Measurements from ENCODE around the gene SPATC1L.
"Not testable (repeated sequence)": the region's sequence is repeated elsewhere in the genome, so short reads cannot be mapped to it uniquely, and the experiment has no call there.

Gene SPATC1L

DNA sequence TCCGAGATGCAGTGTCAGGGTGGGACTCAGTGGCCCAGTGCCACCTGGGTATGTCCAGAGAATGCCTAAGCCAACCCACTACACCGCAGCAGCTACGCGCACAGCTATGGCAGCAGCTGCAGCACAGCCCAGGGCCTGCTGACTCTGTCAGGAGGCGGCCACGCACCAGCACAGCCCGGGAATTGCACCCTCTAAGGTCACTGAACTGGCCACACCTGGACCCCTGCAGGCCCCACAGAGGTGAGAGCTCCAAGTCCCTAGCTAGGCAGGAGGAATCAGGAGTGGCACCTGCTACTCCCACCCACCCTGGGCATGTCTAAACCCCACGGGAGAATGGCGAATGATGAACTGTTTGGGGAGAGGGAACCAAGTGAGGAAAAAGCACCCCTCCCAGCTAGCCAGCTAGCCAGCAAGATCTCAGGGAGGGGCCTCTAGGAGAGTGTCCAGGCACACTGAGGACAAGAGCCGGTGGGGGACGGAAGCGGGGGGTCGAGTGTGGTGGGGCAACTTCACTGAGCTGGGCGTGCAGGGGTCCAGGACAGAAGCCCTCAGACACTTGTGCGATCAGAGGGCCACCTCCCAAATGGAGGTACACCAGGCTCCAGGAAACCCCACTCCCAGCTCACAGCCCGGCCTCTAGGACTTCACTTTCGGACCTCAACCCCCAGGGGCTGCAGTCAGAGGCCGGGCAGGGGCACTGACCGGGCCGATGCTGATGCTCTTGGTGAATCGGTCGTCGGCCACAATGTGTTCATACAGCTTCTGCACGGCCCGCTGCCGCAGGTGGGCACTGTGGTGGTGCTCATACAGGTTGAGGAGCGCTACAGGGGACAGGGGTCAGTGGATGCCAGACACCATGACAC lies 30.4 kb upstream of the SPATC1L start:
- DNase-seq = no peak

DNA sequence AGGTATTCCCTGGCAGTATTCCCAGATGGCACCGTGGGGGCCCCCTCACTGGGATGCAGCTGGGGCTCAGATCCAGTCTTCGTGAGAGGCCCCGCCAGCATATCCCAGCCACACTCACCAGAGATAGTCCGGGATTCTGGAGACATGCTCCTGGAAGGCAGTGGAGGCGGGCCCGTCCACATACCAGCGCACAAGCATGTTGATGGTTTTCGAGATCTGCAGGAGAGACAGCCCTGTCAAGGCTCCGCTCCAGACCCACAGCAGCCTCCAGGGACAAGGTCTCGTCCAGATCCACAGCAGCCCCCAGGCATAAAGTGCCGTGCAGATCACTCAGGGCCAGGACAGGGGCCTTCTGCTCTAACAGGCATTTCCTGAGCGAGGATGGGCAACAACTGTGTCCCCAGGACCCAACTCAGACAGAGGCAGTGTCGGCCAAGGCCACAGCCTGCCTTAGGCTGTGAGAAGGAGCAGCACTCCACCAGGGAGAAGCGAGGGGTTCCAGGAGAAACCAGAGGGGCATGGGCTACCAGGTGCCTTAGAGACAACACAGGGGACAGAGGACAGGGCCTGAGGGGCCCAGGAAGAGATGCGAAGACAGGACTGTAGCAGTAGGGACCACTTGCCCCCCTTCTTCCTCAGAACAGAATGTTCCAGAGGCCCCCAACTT lies 29.5 kb upstream of the SPATC1L start:
- DNase-seq = no peak

DNA sequence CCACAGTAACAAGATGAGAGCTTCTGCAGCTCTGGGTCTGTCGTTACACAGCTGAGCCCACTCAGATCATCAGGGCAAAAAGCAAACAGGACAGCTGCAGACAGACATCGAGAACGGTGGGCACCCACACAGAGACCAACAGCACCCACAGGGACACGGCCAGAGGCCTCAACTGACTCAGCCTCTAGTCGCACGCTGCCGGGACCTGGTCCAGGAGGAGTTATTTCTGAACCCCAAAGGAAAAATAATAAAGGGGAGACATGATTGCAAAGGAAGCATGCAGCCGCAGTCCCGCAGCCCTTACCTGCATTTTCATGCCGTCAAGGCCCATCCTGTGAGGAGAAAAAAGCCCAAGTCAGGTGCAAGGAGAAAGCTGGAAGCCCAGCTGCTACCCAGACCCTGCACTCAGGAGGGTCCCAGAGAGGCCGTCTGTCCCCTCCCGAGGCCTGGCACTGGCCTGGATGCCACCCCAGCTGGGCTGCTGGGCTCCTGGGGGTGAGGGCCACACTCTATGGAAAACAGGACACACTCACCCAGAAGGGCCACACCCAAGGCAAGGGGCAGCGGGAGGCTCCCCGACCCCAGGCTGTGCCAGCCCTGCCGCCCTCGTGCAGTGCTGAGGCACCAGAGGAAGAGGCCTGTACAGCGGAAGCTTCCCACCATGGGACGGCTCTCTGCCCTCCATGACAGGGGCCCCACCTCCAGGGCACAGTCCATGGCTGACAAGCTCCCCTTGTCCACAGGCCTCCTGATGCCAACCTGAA lies 28.6 kb upstream of the SPATC1L start:
- DNase-seq = no peak

DNA sequence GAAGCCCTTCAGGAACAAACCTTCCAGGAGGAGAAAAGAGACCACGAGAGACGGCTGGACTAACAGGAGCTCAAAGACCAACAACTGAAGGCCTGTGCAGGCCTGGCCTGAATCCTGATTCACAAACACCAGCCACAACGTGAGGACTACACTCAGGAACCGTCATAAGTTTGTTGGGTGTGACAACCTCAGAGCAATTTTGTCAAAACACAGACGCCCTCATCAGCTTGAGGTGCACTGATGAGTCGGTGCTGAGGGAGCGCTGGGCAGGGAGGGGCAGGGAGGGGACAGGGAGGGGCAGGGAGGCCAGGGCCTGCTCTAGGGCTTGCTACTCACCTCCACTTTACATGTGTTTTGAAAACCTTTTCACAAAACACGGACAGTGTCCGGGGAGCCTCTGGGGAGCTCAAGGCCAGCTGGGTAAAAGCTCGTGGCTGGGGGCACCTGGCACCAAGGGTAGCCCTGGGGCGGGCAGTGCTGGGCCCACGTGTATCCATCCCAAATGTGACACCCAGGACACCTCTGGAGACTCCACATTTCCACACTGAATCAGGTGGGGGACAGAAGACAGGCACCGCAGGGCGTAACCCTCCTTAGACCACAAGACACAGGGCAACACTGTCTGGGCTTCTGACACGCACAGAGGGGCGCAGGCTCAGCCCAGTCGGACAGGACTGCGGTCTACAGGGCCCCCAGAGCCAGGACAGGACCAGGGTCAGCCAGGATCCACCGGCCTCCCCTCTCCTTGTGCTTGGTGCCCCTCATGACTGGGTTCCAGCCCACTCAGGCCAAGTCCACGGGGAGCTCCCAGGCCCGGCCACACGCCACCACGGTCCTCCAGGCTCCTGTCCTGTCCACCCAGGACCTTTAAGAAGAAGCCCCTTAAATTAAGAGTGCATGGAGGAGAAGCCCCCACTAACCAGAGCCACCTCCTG lies 27.8 kb upstream of the SPATC1L start:
- DNase-seq = no peak

DNA sequence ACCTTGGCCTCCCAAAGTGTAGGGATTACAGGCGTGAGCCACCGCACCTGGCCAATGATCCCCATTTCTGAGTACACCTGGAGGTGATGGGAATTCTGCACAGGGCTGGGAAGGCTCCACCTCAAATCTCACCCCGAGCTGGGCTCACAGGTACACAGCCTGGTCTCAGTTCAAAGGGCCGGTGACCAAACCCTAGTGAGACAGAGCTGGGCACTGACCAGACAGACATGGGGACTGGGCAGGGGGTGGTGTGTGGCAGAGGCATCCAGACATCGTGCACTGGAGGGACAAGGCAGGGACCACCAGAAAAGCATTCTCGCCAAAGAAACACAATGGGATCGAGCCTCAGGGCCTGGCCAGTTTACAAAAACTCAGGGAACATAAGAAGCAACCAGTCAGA lies 27.1 kb upstream of the SPATC1L start:
- DNase-seq = no peak

DNA sequence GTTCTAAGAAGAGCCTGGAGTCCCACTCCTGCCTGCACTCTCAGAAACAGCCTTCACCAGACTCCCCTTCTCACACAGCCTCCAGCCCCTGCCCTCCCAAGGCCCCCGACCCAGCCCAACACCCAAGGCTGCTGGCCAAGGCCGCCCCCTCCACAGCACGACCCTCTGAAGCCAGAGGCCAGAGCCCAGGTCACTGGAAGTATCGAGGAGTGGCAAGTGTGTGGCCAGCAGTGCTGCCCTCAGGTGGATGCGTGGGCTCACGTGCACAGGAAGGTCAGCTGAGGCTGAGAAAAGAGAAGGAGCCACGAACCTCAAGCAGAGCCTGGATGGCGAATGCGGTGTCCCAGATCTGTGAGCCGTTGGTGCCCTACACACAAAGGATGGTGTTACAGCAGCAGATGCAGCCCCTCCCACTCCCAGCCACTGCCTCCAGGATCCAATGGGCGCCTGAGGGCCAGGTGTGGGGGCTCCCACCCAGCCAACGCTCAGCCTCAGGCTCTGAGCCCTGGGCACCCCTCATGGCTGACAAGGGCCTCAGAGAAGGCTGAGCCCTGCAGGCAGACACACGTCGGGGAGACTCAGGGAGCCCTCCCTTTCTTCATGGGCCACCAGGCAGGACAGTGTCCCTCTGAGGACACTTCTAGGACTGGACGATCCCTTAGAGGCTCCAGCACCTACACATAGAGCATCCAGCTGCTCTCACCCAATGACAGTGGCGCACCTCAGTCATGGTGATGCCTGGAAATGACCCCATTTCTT lies 26.3 kb upstream of the SPATC1L start:
- no peak for DNase-seq

DNA sequence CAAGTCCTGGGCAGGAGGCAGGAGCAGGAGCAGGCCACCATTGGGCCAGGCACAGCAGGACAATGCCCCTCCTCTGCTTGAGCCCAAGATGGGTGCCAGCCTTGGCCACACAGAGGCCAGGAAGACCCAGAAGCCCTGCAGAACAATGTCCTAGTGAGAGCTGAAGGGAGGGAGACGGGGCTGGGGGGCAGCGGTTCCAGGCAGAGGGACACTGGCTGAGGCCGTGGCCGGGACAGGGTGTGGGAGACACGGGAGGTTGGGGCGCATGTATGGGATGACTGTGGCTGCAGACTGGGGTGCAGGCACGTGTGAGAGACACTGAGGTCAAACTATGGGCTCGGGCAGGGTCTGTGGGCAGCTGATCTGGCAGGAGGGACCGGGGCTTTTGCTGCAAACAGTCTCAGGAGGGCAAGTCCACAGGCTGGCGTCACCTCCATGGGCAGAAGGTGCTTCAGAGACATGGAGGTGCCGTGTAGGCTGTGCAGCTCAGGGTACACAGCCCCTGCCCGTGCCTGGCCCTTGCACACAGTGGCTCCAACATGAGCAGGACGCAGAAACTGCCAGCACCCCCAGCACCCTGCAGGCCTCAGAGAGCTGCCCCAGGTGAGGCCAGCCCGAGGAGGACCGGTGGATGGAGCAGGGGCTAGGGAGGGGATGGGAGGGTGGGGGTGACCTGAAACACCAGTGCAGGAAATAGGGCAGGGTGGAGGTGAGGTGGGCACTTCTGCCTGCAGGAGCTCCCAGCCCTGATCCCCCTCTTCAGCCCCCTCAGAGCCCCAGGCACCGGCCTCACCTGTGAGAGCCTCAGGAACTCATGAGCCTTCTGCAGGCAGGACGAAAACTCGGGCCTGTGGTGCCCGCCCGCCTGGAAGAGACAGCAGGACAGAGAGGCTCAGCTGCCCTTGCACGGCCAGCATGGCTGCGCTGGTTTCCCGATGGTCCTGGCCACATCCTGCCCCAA lies 24.8 kb upstream of the SPATC1L start:
- DNase-seq = no peak

DNA sequence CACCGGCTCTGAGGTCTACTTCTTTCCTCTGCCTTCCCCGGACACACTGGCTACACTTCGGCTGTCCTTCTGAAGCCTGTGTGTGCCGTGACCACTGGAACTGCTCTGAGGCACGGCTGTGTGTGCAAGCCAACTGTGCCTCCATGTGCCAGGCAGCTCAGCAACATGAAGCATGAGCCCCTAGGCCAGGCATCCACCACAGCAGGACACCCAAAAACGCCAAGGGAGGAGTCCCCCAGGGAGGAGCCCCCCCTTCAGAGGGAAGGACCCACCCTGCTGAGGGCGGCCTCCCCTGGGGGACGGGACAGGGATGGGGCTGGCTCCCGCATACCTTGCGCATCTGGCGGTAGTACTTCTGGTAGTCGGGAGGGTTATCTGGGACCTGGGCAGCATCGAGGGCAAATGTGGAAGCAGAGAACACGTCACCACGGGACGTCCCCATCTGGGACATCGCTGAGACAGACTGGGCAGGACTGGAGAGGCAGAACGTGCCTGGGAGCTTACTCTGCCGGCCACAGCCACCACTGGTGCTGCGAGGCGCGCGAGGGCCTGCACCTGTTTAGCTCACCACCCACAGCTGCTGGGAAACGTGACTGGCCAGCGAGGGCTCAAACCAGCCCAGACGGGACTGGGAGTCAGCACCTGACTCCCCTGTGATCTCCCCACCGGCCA lies 23.8 kb upstream of the SPATC1L start:
- DNase-seq = no peak

DNA sequence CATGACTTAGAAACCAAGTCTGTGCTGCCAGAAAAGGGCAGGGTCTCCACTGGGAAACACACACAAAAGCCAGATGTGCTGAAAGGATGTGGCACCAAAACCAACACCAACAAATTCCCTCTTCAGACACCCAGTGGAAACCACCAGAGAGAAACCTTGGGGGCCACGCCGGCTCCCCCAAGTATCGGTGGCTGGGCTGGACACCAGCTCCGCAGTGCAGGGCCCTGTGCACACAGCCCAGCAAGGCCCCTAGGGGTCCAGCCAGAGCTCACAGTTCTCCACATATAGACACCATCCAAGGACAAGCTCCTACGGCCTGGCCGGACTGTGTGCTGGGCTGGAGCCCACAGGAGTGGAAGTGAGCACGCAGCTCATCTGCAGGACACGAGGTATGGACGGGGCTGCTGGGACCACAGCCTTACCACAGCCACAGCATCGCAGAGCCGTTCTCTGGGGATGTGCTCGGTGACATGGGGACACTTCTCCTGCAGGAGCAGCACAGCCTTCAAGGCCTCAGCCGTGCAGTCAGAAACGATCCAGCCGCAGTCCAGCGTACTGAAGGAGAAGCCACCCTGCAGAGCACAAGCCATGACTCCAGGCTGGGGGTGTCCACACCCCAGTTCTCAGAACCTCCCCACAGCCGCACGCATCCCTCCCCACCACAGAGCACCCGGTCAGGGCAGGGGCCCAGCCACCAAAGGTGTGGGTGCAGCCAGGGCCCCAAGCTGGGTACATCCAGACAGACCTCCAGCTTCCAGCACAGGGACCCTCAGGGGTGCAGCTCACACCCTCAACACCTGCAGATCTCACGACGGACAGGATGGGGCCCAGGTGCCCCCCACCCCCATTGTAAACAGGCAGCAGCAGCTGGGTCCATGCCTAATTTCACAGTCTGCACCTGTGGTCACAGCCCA lies 23.0 kb upstream of the SPATC1L start:
- no peak for DNase-seq

DNA sequence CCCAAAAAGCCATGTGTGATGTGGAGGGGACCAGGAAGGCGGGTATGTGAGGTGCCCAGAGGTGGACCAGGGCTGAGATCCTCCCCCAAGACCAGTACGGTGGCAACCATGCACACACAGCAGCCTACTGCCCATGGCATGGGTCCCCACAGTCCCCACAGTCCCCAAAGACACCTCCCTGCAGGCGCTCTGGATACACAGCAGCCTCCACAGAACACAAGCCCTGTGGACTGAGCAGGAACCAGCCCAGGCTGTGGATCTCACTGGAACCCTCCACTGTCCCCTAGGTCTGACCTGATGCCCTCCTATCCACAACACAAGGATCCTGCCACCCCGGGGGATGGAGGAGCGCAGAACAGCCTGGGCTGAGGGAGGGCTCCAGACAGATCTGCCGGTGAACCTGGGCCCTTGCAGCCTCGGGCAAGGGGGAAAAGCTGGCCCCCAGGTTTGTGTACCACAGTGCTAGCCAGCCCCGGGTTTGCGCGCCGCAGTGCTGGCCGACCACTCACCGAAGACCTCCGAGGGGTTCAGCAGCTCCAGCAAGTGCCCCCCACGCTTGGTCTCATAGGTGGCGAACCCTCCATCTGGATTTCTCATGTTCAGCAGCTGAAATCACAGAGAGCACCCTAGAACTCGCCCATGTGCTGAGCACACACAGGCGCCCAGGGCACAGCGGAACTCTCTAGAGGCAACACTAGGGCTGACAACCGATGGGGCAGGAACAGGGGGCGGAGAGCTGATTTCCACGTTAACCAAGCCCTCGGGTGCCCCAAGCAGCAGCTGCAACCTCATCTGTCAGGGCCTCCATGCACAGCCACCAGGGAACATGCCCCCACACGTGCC lies 22.1 kb upstream of the SPATC1L start:
- no peak for DNase-seq

DNA sequence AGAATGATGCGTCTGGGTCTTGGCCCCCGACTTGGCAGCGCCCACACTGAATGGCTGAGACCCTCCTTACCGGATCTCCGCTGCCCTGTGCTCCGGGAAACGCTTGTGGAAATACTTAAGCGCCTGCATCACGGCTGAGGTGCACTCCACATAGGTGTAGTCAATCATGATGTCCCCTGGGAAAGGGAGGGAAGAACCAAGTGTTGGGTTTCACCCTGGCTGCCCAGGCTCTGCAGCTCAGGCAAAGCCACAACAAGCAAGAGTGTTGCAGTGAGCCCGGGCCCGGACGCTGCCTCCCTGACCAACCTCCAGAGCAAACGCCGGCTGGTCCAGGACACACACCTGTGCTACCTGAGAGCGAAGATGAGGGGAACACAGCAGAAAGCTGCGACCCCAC lies 21.5 kb upstream of the SPATC1L start:
- DNase-seq = no peak

DNA sequence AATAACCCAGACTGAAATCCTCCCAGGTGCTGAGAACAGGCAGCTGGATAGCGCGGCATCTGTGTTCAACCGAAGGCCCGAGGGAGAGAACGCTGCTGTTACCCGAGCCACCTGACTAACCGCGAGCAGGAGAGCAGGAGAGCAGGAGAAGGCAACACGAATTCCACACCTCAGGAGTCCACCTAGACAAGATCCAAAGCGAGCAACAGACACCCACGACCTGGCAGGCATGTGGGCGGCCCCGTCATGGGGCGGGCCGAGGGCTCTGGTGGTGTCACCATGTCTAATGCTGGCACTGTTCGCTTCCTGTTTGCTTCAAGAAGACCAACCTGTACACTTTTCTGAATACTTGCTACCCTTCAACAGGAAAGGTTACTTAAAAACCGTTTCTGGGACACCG lies 20.9 kb upstream of the SPATC1L start:
- no peak for DNase-seq

DNA sequence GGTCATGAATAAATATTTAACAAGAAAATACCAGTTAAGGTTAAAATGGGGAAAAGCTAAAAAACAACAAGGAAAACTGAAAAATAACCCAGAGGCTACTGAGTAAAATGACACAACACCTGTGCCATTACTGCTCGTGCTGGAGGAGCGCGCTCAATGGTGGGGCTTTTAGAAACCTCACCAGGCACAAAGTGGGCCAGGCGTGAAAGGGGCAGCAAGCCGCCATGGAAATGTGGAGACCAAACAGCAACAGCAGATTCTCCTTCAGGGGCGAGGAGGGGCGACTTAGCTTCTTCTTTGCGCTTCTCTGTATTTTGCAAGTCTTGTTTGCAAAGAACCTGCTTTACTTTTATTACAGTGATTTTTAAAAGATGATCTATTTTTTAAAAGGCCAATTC lies 18.9 kb upstream of the SPATC1L start:
- DNase-seq = no peak

DNA sequence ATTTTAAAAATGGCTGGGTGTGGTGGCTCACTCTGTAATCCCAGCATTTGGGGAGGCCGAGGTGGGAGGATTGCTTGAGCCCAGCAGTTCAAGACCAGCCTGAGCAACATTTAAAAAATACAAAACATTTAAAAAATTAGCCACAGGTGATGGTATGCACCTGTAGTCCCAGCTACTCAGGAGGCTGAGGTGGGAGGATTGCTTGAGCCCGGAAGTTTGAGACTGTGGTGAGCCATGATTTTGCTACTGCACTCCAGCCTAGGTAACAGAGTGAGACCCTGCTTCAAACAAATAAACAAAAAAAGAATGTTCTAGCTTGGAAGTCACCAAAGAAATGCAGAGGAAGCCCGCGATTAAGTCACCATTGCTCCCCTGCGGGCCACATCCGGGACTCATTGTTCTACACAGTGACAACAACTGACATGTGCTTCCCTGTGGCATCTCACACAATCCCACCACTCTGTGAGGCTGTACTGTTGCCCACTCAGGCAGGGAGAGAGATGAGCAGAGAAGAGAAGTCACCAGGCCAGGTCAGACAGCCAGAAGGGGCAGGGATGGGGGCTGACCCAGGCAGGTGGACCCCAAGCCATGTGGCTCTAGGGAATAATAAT lies 18.4 kb upstream of the SPATC1L start:
- no peak for DNase-seq

DNA sequence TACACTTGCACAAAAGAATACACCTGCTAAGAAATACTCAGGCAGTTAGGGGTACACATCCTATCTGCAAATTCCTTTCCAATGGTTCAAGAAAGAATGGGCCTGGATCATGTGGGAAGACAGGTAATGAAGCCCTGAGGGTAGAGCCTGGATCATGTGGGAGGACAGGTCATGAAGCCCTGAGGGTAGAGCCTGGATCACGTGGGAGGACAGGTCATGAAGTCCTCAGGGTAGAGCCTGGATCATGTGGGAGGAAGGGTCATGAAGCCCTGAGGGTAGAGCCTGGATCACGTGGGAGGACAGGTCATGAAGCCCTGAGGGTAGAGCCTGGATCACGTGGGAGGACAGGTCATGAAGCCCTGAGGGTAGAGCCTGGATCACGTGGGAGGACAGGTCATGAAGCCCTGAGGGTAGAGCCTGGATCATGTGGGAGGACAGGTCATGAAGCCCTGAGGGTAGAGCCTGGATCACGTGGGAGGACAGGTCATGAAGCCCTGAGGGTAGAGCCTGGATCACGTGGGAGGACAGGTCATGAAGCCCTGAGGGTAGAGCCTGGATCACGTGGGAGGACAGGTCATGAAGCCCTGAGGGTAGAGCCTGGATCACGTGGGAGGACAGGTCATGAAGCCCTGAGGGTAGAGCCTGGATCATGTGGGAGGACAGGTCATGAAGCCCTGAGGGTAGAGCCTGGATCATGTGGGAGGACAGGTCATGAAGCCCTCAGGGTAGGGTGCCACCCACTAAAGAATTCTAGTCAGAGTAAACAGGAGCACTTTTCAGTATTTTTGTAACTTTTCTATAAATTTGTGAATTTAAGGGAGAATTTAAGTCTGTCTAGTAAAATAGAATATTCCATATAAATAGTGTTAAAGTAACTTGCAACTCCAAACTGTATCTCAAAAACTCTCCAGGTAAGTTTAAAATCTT lies 16.9 kb upstream of the SPATC1L start:
- not testable (repeated sequence) for DNase-seq

Measured in CD4-positive, alpha-beta T cell treated with Interleukin-10 for 1 hour (primary cell).